H54 (cell line): ENCODE results near the gene FEM1A.
"Not testable (repeated sequence)": the region's sequence is repeated elsewhere in the genome, so short reads cannot be mapped to it uniquely, and the experiment has no call there.

Experiments
- DNase-seq: peaks from one replicate; pipeline ENCODE4 v3.0.0; 2011; ENCODE audit warnings: low spot score, mixed read lengths; ENCODE audit not compliant: insufficient read length
- FAIRE-seq: peaks from 3 replicates; lab custom pipeline; 2011; peaks lifted over from hg19 to GRCh38; lab: Jason Lieb, UNC
- POLR2A ChIP-seq: IDR thresholded peaks from 2 replicates; pipeline ENCODE4 v1.6.1; 2011; ENCODE audit warnings: low read depth, mild to moderate bottlenecking, low read length

The FEM1A gene, protein sequence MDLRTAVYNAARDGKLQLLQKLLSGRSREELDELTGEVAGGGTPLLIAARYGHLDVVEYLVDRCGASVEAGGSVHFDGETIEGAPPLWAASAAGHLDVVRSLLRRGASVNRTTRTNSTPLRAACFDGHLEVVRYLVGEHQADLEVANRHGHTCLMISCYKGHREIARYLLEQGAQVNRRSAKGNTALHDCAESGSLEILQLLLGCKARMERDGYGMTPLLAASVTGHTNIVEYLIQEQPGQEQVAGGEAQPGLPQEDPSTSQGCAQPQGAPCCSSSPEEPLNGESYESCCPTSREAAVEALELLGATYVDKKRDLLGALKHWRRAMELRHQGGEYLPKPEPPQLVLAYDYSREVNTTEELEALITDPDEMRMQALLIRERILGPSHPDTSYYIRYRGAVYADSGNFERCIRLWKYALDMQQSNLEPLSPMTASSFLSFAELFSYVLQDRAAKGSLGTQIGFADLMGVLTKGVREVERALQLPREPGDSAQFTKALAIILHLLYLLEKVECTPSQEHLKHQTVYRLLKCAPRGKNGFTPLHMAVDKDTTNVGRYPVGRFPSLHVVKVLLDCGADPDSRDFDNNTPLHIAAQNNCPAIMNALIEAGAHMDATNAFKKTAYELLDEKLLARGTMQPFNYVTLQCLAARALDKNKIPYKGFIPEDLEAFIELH

DNA sequence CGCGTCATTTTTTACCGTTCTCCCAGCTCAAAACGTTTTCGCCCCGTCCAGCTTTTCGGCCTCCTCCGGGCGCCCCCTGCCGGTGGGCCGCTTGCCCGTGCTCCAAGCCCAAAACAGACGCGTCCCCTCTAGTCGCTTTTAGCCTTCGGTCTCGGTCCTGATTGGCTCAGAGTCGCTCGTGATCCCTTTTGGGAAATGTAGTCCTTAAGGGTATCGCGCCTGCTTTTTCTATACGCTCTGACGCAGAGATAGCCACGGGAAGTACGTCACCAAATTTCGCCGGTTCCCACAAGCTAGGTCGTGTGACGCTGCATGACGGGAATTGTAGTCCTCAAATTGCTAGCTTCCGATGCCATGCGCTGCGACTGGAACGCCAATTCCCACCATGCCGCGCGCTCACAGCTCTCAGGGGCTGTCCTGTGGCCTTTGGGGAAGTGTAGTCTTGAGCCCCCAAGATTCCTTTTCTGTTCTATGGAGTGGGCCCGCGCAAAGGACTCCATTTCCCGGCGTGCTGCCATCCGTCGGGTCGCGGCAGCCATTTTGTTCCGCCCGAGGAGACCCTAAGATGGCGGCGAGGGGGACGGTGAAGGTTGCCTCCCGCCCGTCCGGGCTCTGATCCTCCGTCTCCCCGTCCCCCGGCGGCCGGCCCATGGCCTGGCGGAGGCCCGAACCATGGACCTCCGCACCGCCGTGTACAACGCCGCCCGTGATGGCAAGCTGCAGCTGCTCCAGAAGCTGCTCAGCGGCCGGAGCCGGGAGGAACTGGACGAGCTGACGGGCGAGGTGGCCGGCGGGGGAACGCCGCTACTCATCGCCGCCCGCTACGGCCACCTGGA is at the start of gene FEM1A:
TSS of gene FEM1A (plus strand) at position 552 of the 836 bp plus-strand sequence. CDS start at position 673, 121 bp downstream.
- peak; percentile 60; the same call in 1 of the 2 replicates for TF ChIP-seq POLR2A
- FAIRE-seq = peak; percentile 95
- peak; percentile 95 for DNase-seq

DNA sequence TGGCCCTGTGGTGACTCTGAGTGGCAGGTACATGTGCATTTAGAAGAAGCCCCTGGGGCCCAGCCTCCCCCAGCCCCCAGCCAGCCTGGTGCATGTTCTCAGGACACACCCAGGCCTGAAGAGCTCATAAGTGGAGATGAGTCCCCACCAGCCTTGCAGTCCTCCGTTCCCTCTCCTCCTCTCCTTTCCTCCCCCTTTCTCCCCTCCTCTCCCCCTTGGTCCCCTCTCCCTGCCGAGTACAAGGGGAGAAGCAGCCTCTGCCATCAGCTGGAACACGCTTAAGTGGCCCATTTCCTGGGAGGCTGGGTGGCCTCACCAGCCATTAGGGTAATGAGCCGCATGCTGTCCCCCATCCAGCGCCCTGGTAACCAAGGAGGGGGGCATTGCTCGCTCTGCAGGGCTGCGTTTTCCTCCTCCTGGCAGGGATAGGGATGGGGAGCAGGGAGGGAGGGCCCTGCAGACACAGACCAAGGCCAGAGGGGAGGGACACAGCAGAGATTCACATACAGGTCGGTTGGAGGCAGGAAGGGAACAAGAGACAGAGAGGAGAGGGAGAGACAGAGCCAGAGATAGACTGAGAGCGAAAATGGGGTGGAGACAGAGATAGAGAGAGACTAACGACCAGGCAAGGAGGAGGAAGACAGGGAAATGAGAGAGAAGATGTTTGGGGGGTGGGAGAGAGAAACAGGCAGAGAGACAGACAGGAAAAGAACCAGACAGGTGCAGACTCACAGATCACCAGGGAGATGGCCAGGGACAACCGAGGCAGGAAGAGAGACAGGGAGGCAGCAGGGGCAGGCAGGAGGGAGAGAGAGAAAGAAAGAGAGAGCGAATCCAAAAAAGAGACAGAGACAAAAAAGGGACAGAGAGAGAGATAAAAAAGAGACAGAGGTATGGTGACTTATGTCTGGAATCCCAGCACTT is 48.5 kb upstream of the FEM1A start:
- no peak for FAIRE-seq
- no peak for DNase-seq
- TF ChIP-seq POLR2A = no peak

DNA sequence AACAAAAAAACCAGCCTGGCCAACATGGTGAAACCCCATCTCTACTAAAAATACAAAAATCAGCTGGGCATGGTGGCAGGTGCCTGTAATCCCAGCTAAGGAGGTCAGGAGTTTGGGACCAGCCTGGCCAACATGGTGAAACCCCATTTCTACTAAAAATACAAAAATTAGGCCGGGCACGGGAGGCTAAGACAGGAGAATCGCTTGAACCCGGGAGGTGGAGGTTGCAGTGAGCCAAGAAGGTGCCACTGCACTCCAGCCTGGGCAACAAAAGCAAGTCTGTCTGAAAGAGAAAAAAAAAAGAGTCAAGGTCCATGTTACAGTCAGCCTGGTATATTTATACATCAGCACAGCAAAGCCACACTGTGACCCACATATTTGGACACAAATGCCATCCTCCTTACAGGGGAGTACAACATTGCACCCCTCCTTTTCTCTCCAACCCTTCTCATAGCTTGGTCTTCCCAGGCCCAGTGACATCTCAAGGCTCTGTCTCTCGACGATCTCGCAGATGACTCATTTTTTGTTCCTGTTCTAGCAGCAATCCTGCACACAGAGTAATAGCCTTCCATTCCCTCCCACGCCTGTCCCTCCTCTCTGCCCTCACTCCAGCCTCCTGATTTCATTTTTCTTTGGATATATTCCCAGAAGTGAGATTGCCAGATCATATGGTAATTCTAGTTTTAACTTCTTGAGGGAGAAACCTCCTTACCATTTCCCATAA is 46.9 kb upstream of the FEM1A start:
- DNase-seq (peak; percentile 77), FAIRE-seq (peak; percentile 89)
- no peak for TF ChIP-seq POLR2A

DNA sequence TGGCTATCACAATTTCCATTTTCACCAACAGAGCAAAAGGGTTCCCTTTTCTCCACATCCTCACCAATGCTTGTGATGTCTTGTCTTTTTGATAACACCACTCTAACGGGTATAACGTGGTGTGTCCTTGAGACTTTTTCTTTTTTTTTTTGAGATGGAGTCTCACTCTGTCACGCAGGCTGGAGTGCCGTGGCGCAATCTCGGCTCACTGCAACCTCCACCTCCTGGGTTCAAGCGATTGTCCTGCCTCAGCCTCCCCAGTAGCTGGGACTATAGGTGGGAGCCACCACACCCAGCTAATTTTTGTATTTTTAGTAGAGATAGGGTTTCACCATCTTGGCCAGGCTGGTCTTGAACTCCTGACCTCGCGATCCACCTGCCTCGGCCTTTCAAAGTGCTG is 46.4 kb upstream of the FEM1A start:
- not testable (repeated sequence) for FAIRE-seq

DNA sequence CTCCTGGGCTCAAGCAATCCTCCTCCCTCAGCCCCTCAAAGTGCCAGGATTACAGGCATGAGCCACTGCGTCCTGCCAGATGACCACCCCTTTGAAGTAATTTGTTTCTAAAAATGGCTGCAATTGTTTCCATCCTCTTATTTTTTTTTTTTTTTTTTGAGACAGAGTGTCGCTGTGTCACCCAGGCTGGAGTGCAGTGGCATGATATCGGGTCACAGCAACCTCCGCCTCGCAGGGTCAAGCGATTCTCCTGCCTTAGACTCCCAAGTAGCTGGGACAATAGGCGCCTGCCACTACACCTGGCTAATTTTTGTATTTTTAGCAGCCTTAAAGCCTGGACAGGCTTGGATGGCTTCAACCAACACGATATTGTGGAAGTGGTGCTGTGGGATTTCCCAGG is 45.5 kb upstream of the FEM1A start:
- TF ChIP-seq POLR2A = no peak
- FAIRE-seq (no peak), DNase-seq (no peak)

More for the DNA sequence above, 46.4 kb upstream of the FEM1A start:
- DNase-seq = not testable (repeated sequence)

DNA sequence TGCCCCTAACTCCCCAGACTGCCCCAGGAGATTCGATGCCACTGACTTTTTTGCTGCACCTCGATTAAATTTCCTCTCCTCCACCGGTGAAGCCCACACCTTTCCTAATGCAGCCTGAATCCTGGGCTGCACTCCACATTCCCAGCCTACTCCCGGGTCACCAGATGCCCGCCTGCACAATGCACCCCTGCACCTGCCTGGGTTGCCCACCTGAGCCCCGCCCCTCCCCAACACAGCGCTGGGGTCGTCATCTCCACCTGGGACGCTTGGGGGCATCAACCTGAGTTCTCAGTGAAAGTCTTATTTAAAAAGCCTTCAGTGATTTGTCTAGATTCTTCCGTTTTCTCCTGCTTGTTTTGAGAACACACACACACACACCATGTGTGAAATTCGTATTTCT is 43.3 kb upstream of the FEM1A start:
- FAIRE-seq (no peak), DNase-seq (no peak)
- no peak for TF ChIP-seq POLR2A

DNA sequence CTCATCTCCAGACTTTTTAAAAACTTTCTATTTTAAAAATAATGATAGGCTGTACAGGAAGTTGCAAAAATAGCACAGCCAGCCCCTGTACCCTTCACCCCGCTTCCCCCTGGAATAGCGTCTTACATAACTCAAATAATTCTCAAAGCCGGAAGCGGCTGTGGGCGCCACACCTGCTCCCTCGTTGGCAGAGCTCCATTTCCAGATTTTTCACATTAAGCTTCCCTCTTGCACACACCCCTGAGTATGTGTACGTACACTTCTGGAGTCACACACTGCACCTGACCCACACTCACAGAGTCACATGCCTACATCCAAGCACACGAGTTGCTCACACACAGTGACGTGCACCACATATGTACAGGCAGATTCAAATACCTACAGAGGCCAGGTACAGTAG is 42.9 kb upstream of the FEM1A start:
- no peak for TF ChIP-seq POLR2A
- DNase-seq (no peak), FAIRE-seq (no peak)

DNA sequence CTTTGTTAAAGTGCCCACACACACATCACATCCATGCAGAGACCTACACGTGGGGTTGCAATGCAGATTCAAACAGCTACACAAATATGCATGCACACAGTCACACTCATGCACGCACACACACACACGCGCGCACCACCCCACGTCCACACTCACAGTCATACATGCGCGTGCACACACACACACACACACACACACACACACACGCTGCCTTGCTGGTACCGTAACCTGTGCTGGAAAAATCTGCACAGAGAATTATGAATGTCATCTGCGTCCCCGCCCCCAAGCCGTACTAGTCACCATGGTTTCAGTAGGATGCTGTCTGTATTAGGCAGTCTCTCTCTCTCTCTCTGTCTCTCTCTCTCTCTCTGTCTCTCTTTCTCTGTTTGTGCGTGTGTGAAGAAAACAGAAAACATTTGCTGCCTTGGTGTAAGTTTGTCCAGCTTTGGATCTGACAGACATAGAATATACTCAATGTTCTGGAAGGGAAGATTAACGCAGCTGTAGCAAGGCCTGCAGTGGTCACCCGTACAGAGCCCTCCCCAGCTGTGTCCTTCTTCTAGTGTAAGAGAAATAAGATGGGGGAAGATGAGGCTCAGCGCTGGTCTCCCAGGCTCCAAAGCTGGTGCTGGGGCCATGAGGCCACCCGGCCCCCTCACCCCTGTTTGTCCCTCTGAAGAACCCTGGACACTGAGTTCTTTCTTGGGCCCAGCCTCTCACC is 41.5 kb upstream of the FEM1A start:
- FAIRE-seq (no peak), DNase-seq (no peak)
- no peak for TF ChIP-seq POLR2A

DNA sequence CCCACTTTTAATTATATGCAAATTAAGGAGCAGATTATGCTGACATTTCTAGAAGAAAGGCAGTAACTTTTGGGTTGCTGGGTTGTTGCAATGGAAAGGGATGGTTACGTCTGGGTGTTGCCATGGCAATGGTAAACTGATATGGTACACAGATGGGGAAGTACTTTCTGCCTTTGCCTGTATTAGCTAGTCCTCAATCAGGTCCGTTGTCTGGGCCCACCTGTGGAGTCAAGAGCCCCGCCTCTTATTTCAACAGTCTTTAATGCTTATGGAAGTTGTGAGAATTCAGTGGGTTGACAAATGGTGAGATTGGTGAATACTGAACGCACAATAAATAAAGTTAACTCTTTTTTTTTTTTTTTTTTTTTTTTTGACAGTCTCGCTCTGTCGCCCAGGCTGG is 37.3 kb upstream of the FEM1A start:
- TF ChIP-seq POLR2A = no peak
- DNase-seq = no peak

DNA sequence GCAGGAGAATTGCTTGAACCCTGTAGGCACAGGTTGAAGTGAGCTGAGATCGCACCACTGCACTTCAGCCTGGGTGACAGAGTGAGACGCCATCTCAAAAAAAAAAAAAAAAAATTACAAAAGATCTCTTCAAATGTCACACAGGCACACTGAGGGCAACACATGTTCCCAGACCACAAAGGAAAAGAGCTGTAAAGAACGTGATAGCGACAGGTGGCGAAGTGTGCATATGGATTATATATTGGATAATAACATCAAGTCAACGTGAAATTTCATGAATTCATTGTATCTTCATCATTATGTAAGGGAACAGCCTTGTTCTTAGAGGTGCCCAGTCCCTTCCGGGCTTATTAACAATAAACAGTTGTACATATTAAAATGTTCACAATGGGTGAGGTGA is 36.1 kb upstream of the FEM1A start:
- TF ChIP-seq POLR2A = no peak
- no peak for DNase-seq
- FAIRE-seq = no peak

More for the DNA sequence above, 37.3 kb upstream of the FEM1A start:
- FAIRE-seq = no peak

DNA sequence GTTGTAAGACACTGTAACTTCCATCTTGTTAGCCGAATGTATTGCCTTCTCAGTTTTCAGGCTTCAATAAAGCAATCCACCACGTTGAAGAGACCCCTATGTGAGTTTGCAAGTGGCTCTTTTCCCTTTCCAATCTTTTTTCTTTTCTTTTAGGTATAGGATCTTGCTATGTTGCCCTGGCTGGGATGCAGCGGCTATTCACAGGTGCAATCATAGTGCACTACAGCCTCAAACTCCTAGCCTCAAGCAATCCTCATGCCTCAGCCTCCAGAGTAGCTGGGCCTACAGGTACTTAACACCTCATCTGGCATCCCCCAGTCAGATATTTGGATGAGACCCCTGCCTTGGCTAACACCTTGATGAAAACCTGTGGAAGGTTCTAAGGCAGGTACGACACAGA is 33.5 kb upstream of the FEM1A start:
- DNase-seq = no peak
- no peak for FAIRE-seq
- no peak for TF ChIP-seq POLR2A

DNA sequence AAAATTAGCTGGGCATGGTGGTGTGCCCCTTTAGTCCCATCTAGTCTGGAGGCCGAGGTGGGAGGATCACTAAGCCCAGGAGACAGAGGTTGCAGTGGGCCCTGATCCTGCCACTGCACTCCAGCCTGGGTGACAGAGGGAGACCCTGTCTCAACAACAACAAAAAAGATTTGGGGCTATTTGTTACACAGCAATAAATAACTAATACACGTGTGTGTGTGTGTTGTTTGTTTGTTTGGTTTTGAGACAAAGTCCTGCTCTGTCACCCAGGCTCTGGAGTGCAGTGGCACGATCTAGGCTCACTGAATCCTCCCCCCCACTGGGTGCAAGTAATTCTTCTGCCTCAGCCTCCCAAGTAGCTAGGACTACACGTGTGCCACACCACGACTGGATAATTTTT is 32.9 kb upstream of the FEM1A start:
- DNase-seq (no peak), FAIRE-seq (no peak)
- TF ChIP-seq POLR2A = no peak
